Mesothelial cell of epicardium (in vitro differentiated cells): Measurements from ENCODE around the gene PDIA6. TPM values are rescaled to one million over a fixed set of nuclear protein-coding genes. Genes with fewer than 3 reads are reported as not detected.
A peak's percentile ranks its signal among the peaks of the same experiment; 100 is the strongest.

Experiments
- DNase-seq, 2 experiments: peaks; one replicate each; pipeline ENCODE4 v3.0.0; 2021; ENCODE audit warnings: low spot score in 2 of 2; ENCODE audit not compliant: unreplicated experiment in 2 of 2
- H3K27ac Mint-ChIP-seq: 2 replicates; pipeline ENCODE4 v1.8.0; 2021; ENCODE audit warnings: mixed read lengths
- H3K27me3 Mint-ChIP-seq: 2 replicates; pipeline ENCODE4 v1.8.0; 2021; ENCODE audit warnings: low read depth, mixed read lengths
- H3K36me3 Mint-ChIP-seq: 2 replicates; pipeline ENCODE4 v1.8.0; 2021; ENCODE audit warnings: mixed read lengths
- H3K4me1 Mint-ChIP-seq: 2 replicates; pipeline ENCODE4 v1.8.0; 2021; ENCODE audit warnings: mixed read lengths
- H3K4me3 Mint-ChIP-seq: 2 replicates; pipeline ENCODE4 v1.8.0; 2021; ENCODE audit warnings: mild to moderate bottlenecking, moderate library complexity, mixed read lengths
- H3K9me3 Mint-ChIP-seq: 2 replicates; pipeline ENCODE4 v1.8.0; 2021; ENCODE audit warnings: mixed read lengths
- CTCF ChIP-seq: fragments of 200-600 bp; sonication (generic); IDR thresholded peaks from one replicate; pipeline ENCODE4 v1.5.0; 2021; ENCODE audit warnings: antibody characterized with exemption; ENCODE audit not compliant: unreplicated experiment
- total RNA-seq: library from RNA; stranded (reverse); gene quantifications from 3 replicates; pipeline ENCODE4 v1.2.1, GENCODE V29; 2021

PDIA6 gene
- total RNA-seq, 1 donor from 2014 or later: 201 TPM

GRCh38 chr2:10780491-10780820 lies 32.1 kb downstream of the PDIA6 start:
- Mint-ChIP-seq H3K4me1 (no peaks in the 10 kb centered on the region), H3K36me3 (peaks cover 43% of the 10 kb centered on the region), H3K9me3 (no peaks in the 10 kb centered on the region), H3K27me3 (no peaks in the 10 kb centered on the region), H3K27ac (peak overlapping the region; percentile 25), H3K4me3 (no peak overlapping the region)
- no peak for DNase-seq
- no peak for TF ChIP-seq CTCF

- no peak for DNase-seq
- Mint-ChIP-seq H3K4me1 (peaks cover 1% of the 10 kb centered on the region), H3K27me3 (no peaks in the 10 kb centered on the region), H3K36me3 (peaks cover 38% of the 10 kb centered on the region), H3K4me3 (no peak overlapping the region), H3K27ac (peak overlapping the region; percentile 25), H3K9me3 (no peaks in the 10 kb centered on the region)
- no peak for TF ChIP-seq CTCF
Observed at GRCh38 chr2:10779776-10780490, 32.7 kb downstream of the PDIA6 start.

DNA sequence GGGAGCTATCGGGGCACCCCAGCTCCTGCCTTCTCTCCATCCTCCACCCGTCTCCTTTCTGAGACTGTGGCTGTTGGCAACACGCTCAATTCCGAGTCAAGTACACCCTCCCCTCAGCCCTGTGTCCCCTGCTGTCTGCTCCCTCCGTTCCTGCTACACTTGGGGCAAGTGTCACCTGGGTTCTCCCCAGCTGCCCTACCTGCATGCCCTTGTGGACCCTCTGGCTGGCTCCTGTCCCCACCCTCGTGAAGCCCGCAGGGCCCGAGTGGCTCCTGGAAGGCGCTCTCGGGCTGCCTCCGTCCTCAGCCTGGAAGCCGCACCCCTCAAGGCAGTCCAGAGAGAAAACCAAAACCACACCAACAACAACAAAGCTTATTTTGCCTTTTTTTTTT lies 33.9 kb downstream of the PDIA6 start:
- H3K9me3 Mint-ChIP-seq: no peaks in the 10 kb centered on the region
- DNase-seq: no peak
- peaks cover 27% of the 10 kb centered on the region for H3K36me3 Mint-ChIP-seq
- no peak overlapping the region for H3K4me3 Mint-ChIP-seq
- no peaks in the 10 kb centered on the region for H3K27me3 Mint-ChIP-seq
- H3K27ac Mint-ChIP-seq: no peak overlapping the region
- H3K4me1 Mint-ChIP-seq: peaks cover 12% of the 10 kb centered on the region
- no peak for TF ChIP-seq CTCF

DNA sequence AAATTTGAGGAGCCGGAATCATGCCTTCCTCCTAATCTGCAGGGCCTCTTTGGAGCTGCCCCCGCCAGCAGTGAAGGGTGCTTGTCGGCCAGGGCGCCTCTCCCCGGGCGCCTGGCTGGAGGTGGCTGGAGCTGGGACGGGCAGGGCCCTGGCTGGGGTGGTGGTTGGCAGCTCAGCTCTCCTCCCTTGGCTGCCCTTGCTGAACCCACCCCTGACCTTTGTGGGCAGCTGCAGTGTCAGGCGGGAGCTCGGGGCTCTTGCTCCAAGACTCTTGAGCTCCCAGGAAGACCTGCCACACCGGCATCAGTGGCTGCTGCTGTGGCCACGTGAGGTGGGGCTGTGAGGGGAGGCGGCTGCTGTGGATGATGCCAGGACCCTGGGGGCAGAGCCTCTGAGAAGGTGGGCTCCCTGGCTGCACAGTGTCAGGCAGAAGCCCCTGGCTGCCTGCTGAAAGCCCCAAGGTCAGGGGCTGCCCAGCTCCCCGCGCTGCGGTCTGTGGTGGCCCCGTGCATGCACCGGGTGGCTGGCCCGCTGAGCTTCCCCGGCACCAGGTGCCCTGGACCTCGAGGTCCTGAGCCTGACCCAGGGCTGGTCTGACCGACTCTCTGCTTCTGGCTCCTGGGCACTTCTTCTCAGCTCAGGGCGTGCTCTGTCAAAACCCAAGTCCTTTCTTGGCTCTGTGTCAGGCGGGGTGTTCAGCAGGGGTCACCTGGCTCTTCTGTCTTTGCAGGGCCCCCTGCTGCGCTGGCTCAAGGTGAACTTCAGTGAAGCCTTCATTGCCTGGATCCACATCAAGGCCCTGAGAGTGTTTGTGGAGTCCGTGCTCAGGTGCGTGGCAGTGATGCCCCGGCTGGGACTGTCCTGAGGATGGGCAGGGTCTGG lies 34.5 kb downstream of the PDIA6 start:
- Mint-ChIP-seq H3K36me3 (peaks cover 21% of the 10 kb centered on the region), H3K27ac (no peak overlapping the region), H3K4me3 (no peak overlapping the region), H3K9me3 (no peaks in the 10 kb centered on the region), H3K27me3 (no peaks in the 10 kb centered on the region), H3K4me1 (peaks cover 15% of the 10 kb centered on the region)
- TF ChIP-seq CTCF: no peak
- no peak for DNase-seq

GRCh38 chr2:10777111-10777841 lies 35.3 kb downstream of the PDIA6 start:
- peaks cover 18% of the 10 kb centered on the region for H3K4me1 Mint-ChIP-seq
- TF ChIP-seq CTCF: no peak
- H3K4me3 Mint-ChIP-seq: no peak overlapping the region
- DNase-seq: no peak
- no peaks in the 10 kb centered on the region for H3K9me3 Mint-ChIP-seq
- peaks cover 17% of the 10 kb centered on the region for H3K36me3 Mint-ChIP-seq
- no peaks in the 10 kb centered on the region for H3K27me3 Mint-ChIP-seq
- H3K27ac Mint-ChIP-seq: no peak overlapping the region
